HG03571 (cell line): ENCODE measurements around the gene STARD9.
A peak's percentile ranks its signal among the peaks of the same experiment; 100 is the strongest.
"Not testable (repeated sequence)": the region's sequence is repeated elsewhere in the genome, so short reads cannot be mapped to it uniquely, and the experiment has no call there.

ENCODE experiments used
- ATAC-seq: cut with Tn5 transposase; IDR thresholded peaks from one replicate; pipeline ENCODE4 v1.9.1; 2021; ENCODE audit not compliant: unreplicated experiment

The STARD9 gene

GRCh38 chr15:42575188-42576039 lies at the start of gene STARD9:
Gene STARD9, plus strand, starts transcription at chr15:42575606. Its CDS starts 110 bp downstream, at chr15:42575716.
- peak; percentile 83 for ATAC-seq

- ATAC-seq = no peak
Observed at GRCh38 chr15:42528970-42529369, 46.4 kb upstream of the STARD9 start.

- ATAC-seq = no peak
Observed at GRCh38 chr15:42533246-42533645, 42.2 kb upstream of the STARD9 start.

GRCh38 chr15:42544853-42545629 lies 30.4 kb upstream of the STARD9 start:
- ATAC-seq = no peak

- peak; percentile 4 for ATAC-seq
Observed at GRCh38 chr15:42547918-42548248, 27.5 kb upstream of the STARD9 start.

GRCh38 chr15:42548249-42549031 lies 27.0 kb upstream of the STARD9 start, which contains the start of the genes HAUS2 and LRRC57:
Gene HAUS2, plus strand, starts transcription at chr15:42548838. Its CDS starts 35 bp downstream, at chr15:42548873.
Gene LRRC57, minus strand, starts transcription at chr15:42548793. Its CDS starts 359 bp downstream, at chr15:42548434.
- ATAC-seq = peak; percentile 74

GRCh38 chr15:42549032-42549491 lies 26.3 kb upstream of the STARD9 start:
- ATAC-seq = no peak

- ATAC-seq = no peak
Observed at GRCh38 chr15:42549741-42550392, 25.5 kb upstream of the STARD9 start.

- ATAC-seq = no peak
Observed at GRCh38 chr15:42553554-42553953, 21.9 kb upstream of the STARD9 start.

GRCh38 chr15:42556550-42557207 lies 18.7 kb upstream of the STARD9 start:
- not testable (repeated sequence) for ATAC-seq

GRCh38 chr15:42558739-42559138 lies 16.7 kb upstream of the STARD9 start:
- no peak for ATAC-seq

- no peak for ATAC-seq
Observed at GRCh38 chr15:42576040-42576594, 711 bp downstream of the STARD9 start.

- no peak for ATAC-seq
Observed at GRCh38 chr15:42576776-42577175, 1.4 kb downstream of the STARD9 start.

GRCh38 chr15:42577514-42578031 lies 2.2 kb downstream of the STARD9 start:
- no peak for ATAC-seq

- no peak for ATAC-seq
Observed at GRCh38 chr15:42578984-42579537, 3.7 kb downstream of the STARD9 start.

- peak; percentile 60 for ATAC-seq
Observed at GRCh38 chr15:42581272-42581730, 5.9 kb downstream of the STARD9 start.

- no peak for ATAC-seq
Observed at GRCh38 chr15:42582569-42583375, 7.4 kb downstream of the STARD9 start.
